Subcutaneous adipose tissue (tissue), 4 donors: ENCODE results near the gene MAP3K5. TPM values are rescaled to one million over a fixed set of nuclear protein-coding genes. Genes with fewer than 3 reads are reported as not detected.

Experiments used
- total RNA-seq, 4 donors: library from RNA; depleted of rRNA; stranded (reverse); fragments of >200 nt; gene quantifications; one replicate each; pipeline ENCODE4 v1.1.0, GENCODE V29; 2016
- TF ChIP-seq, protein P1 (sequence below): fragments of 450-650 bp; IDR thresholded peaks from one replicate; pipeline ENCODE4 v1.5.1; 2016; ENCODE audit warnings: low read depth, mild to moderate bottlenecking, control low read depth, antibody characterized with exemption, moderate library complexity

The MAP3K5 gene
- total RNA-seq, 4 donors from 2014 or later = 20.9 to 44.0 (median 37.1) TPM

- TF ChIP-seq, protein P1, sequence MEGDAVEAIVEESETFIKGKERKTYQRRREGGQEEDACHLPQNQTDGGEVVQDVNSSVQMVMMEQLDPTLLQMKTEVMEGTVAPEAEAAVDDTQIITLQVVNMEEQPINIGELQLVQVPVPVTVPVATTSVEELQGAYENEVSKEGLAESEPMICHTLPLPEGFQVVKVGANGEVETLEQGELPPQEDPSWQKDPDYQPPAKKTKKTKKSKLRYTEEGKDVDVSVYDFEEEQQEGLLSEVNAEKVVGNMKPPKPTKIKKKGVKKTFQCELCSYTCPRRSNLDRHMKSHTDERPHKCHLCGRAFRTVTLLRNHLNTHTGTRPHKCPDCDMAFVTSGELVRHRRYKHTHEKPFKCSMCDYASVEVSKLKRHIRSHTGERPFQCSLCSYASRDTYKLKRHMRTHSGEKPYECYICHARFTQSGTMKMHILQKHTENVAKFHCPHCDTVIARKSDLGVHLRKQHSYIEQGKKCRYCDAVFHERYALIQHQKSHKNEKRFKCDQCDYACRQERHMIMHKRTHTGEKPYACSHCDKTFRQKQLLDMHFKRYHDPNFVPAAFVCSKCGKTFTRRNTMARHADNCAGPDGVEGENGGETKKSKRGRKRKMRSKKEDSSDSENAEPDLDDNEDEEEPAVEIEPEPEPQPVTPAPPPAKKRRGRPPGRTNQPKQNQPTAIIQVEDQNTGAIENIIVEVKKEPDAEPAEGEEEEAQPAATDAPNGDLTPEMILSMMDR = no peak
Measured at GRCh38 chr6:136751522-136751956, 40.7 kb downstream of the MAP3K5 start.

DNA sequence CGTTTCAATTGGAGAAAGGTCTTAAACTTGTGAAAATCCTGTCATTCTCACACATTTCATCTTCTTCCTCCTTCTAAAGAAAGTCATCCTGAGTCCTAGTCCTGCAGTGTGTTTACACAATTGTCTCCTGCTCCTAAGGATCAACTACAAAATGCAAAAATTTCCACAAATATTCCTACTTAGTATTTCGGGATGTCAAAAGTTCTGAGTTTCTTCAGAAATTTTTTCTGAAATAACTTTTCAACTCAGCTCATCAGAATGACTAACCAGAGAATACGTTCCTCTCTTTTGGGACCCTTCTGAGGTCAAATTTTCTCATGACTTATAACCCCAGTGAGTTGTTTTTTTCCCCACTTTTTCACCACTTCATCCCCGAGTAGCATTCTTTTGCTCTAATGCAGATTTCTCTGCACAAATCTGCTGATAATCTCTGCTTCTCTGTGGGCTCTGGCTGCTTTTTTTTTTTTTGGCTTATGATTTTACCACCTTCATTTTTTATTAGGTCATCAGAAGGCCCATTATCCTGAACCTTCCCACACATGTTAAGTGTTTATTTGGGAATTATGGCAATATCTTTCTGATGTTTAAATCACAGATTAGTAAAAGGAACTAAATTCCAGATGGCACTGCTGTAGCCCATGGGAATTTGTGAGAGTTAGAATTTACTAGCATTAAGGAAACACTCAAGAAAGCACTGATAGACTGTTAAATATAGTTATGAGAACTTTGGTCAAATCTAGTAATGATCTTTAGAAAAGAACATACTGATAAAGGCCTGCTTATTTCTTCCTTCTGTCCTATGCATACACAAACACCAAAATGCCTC is 41.4 kb downstream of the MAP3K5 start:
- TF ChIP-seq, protein P1 = no peak

DNA sequence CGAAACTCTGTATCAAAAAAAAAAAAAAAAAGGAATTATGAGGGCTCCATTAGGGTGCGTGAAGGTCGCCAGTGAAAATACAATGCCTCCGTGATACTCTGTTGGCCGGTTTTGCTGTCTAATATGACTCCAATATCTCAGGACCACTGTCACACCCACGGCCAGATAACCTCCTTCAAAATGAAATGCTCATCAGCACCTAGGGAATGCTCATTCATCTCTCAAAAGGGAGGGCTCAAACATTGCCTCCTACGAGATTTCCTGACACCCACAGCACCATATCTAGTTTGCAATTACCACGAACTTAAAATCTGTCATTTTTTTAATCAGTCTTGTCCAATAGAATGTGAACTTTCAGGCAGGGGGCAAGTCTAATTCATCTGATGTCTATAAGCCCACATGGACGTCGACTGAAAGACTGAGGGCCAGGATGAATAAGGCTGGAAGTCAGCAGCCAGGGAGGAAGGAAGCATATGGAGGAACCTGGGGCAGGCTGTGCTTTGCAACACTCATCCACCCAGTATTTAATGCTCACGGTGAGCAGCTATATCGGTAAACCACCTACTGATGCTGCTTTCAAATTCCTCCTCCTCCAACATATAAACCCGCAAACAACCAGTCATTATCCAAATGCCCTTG is 42.8 kb downstream of the MAP3K5 start:
- TF ChIP-seq, protein P1 = no peak

DNA sequence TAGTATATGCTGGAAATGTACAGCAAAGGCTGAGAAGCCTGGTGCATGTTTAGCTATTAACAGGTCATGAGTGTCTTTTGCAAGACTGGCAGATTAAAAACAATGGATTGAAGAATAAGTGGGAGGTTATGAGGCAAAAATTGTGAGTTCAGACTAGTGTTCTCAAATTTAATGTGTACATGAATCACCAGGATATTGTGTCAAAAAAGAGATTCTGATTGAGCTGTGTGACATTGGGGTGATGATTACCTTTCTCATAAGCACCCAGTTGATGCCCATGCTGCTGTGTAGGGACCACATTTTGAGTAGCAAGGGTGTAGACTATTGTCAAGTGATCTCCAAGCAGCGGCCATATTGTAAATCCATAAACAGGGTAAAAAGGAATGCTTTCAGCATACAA is 44.8 kb downstream of the MAP3K5 start:
- TF ChIP-seq, protein P1 = no peak

- TF ChIP-seq, protein P1 = no peak
Measured at GRCh38 chr6:136745300-136745699, 47.0 kb downstream of the MAP3K5 start.

DNA sequence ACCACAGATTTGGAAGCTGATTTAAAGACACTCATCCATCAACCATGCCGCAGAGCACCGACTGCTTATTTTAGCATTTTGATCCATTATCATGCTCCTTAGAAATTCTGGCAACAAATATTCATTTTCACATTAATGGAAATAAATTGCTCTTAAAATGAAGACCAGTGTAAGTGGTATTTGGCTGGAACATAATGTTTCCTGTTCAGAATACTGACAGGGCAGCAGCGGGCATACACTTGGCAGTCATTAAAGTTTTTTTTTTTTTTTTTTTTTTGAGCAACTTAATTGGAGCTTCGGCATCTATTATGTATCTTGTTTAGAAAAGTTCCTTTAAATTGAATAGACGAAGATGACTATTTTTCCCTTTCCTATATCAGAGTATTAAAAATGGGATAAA is 47.4 kb downstream of the MAP3K5 start:
- TF ChIP-seq, protein P1 = no peak

GRCh38 chr6:136742125-136742524 is 50.2 kb downstream of the MAP3K5 start:
- TF ChIP-seq, protein P1 = no peak
